Activated T-helper 1 cell treated with anti-CD3 and anti-CD28 coated beads, Interleukin-2, amount 50 U/mL, for 16 hours (primary cell): Measurements from ENCODE around the gene RSRC2.
"Not testable (repeated sequence)": the region's sequence is repeated elsewhere in the genome, so short reads cannot be mapped to it uniquely, and the experiment has no call there.

ENCODE experiments used
- DNase-seq, 2 donors: peaks; one replicate each; pipeline ENCODE4 v3.0.0-alpha.2; 2020; ENCODE audit warnings: low read depth in 1 of 2, low spot score in 1 of 2

The RSRC2 gene

GRCh38 chr12:122486805-122487426 lies 39.8 kb downstream of the RSRC2 start:
- no peak for DNase-seq

- DNase-seq = not testable (repeated sequence)
Observed at GRCh38 chr12:122486360-122486759, 40.4 kb downstream of the RSRC2 start.

GRCh38 chr12:122484385-122484784 lies 42.4 kb downstream of the RSRC2 start:
- DNase-seq = not testable (repeated sequence)

GRCh38 chr12:122483969-122484368 lies 42.8 kb downstream of the RSRC2 start:
- no peak for DNase-seq

GRCh38 chr12:122481861-122482260 lies 44.9 kb downstream of the RSRC2 start:
- no peak for DNase-seq

GRCh38 chr12:122480753-122481152 lies 46.0 kb downstream of the RSRC2 start:
- no peak for DNase-seq

GRCh38 chr12:122474324-122474716 lies 52.4 kb downstream of the RSRC2 start:
- DNase-seq = no peak

GRCh38 chr12:122473543-122474323 lies 53.0 kb downstream of the RSRC2 start:
- peak in 1 of 2 donors; percentile 3 for DNase-seq

- no peak for DNase-seq
Observed at GRCh38 chr12:122471324-122472226, 55.2 kb downstream of the RSRC2 start.

- DNase-seq = not testable (repeated sequence)
Observed at GRCh38 chr12:122470576-122470975, 56.2 kb downstream of the RSRC2 start.

GRCh38 chr12:122469856-122470255 lies 56.9 kb downstream of the RSRC2 start:
- not testable (repeated sequence) for DNase-seq

GRCh38 chr12:122467983-122468382 lies 58.8 kb downstream of the RSRC2 start:
- no peak for DNase-seq

- DNase-seq = not testable (repeated sequence)
Observed at GRCh38 chr12:122464317-122465042, 62.3 kb downstream of the RSRC2 start.

- DNase-seq = no peak
Observed at GRCh38 chr12:122460641-122461040, 66.1 kb downstream of the RSRC2 start.

- no peak for DNase-seq
Observed at GRCh38 chr12:122460061-122460460, 66.7 kb downstream of the RSRC2 start.

GRCh38 chr12:122459211-122459610 lies 67.5 kb downstream of the RSRC2 start:
- no peak for DNase-seq

GRCh38 chr12:122458105-122459035 lies 68.4 kb downstream of the RSRC2 start:
- no peak for DNase-seq

GRCh38 chr12:122457627-122458026 lies 69.1 kb downstream of the RSRC2 start:
- no peak for DNase-seq

- no peak for DNase-seq
Observed at GRCh38 chr12:122454739-122455138, 72.0 kb downstream of the RSRC2 start.

- no peak for DNase-seq
Observed at GRCh38 chr12:122454250-122454721, 72.5 kb downstream of the RSRC2 start.
